Measurements from ENCODE around the gene ACVR1.

The ACVR1 gene

GRCh38 chr2:157825885-157826284, 50.2 kb downstream of the ACVR1 start:
- DNase-seq = no peak

- DNase-seq = no peak
These were observed 53.1 kb downstream of the ACVR1 start for GRCh38 chr2:157822993-157823392.

GRCh38 chr2:157822533-157822932, 53.6 kb downstream of the ACVR1 start:
- no peak for DNase-seq

GRCh38 chr2:157821519-157822131, 54.5 kb downstream of the ACVR1 start:
- no peak for DNase-seq

DNA sequence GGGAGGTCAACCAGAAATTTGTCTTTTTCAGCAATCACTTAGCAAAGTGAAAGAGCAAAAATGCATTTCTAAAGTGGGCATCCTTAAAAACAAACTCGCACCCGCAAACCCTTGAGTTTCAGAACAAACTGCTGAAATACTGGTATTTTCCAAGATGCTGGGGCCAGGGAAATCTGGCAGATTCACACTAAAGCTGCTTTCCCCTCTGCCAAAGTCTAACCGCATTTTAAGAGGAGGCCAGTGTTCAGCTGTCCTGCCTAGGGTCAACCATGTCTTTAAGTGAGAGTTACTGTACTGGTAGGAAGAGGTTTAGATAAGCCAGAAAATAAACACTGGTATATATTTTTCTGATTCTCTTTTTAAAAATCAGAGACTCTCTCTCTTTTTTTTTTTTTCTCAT, 55.9 kb downstream of the ACVR1 start:
- DNase-seq = no peak

DNA sequence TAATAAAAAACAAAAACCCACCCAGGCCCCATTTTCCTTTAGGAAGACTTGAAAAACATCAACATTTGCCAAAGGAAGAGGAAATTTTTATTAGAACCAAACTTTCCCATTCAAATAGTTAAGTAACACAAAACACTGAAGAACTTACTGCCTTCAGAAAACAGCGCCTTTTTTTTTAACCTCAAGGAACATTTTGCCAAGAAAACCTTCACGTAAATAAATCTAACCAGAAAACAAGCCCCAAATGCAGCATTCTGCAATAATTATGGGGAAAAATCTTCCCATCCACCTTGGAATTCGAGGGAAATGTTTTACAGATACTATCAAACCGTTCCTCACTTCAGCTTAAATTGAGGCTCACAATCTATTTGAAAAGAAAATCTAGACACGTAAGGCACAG, 56.4 kb downstream of the ACVR1 start:
- DNase-seq = no peak

DNA sequence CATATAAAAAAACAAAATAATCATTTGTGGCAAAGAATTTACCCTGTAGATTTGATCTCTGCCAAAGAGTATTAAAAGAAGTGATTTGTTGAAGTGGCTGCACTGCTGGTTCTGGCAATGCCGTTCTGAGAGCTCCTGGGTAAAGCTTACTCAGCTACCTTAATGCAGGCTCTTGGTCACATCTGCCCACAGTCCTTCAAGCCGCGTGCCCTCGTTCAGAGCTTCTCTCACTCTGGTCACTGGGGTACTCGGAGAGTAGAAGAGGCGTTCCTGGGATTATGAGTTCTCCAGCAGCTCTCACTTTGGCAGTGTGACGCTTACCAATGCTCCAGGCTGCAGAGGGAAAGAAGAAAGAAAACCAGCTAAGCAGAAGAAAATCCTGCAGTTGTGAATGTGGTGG, 57.9 kb downstream of the ACVR1 start:
- DNase-seq = no peak

DNA sequence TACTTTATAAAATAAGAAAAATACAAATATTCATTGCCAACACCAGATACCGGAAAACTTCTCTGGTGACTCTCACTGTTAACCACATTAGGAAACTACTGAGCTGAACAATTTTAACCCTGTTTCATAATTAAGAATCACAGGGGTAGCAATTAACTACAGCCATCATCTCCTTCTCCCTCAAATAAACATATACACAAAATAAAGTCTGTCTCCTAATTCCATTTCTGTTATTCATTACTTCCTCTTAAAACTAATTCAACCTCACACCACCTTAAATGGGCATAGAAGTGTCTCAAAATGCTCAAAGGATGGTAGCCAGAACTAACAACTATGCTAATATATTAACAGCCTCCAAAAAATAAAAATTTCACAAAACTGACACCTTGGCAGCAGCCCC, 60.7 kb downstream of the ACVR1 start:
- no peak for DNase-seq

DNA sequence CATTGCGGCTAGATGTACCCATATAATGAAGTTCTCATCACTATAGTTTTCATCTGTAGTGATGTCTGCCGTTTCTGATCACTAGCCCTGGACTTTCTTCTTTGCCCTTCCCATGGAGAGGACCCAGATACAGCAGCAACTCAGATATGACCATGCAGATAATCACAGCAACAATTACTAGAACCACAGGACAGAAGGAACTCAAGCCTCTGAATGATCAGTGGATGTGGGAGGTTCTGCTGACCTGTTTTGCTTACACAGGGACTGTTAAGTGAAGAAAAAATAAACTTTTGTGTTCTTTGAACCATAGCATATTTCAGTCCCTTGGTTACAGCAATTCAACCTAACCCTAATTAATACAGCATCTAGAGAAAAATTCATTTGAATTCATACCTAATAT, 62.7 kb downstream of the ACVR1 start:
- DNase-seq = no peak

DNA sequence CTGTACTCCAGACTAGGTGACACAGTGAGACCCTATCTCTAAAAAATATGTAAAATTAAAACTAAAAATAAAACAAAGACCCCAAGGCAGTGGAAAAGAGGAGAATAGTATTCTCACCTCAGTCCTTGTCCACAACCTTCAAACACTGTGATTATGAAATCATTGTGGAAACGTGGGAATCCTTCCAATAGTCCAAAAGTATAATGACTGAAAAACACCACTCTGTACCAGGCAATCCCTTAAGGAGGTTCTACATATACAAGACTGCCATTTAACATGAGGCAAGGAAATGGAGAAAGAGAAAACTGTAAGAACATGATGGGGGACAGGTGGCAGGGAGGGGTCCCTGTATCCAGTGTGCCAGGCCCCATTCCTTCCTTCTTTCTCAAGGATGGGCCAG, 66.1 kb downstream of the ACVR1 start:
- no peak for DNase-seq

DNA sequence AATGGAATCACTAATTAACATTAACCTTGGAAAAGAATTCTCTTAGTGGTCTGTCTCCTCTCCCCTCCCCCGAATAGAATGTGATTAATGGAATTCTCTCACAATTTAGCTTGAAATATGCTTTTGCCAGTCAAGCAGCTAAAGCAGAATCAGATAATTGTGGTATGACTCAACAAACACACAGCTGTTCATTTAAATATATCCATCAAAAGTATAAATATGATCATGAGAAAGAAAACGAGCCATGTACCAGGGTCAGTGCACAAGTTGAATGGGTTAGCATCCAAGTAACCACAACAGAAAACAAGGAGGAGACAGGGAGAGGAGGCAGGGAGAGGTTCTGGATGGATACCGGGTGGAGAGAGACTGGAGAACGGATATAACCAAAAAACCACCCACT, 66.9 kb downstream of the ACVR1 start:
- no peak for DNase-seq

DNA sequence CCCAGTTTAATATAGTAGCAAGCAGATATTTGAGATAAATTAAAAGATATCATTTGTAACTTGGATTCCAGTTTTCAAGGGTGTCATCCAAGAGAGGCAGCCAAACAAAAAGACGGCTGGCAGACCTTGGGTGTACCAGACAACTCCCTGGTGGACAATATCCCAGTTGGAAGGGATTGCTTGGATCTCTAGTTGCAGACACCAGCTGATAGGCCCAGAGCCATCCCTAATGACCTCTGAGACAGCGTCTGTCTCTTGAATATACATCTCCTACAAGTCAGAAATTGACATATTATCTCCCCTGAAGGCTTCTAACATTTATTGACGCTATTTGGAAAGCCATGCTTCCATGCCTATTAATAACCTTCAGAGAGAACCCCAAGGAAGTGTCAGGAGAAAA, 67.7 kb downstream of the ACVR1 start:
- DNase-seq = no peak

DNA sequence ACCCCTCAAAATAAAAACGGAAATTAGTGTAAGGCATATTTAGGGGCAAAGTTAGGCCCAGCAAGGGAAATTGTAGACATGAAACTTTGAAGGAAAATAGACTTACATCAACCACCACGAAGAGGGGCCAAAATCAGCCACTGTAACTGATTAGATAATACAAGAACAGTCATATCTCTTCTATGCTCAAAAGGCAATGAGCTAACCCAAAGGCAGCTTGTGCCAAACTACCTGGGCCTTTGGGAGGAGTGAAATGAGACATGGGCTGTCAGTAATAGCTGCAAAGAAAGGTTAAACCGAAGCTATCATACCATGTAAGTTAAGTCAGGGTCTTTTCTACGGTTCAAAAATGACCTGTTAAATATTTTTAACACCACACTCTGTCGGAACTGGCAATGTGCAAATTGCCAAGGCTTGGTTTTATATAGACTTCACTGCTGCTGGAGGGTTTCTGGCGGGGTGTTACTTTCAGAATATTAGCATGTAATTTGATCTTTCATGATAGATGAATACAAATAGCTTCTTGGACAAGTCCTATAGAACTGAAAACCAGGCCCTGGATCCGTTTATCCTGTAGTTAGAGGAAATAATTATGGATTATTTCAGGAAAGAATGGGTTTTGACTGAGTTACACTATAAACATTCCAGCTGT, 69.6 kb downstream of the ACVR1 start:
- no peak for DNase-seq

DNA sequence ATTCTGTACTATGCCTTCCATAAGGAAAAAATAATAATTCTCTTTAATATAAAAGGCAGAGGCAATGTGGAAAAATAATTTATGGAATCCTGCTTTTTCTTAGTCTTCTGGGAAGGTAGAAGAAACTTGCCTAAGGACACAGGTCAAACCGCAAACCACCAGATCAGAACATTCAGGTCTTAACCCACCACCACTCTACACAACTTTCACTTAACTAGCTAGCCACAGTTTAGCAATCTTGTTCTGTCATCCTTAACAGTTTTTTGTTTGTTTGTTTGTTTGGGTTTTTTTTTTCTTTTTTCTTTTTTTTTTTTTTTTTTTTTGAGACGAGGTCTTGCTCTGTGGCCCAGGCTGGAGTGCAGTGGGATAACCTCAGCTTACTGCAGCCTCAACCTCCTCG, 70.6 kb downstream of the ACVR1 start:
- no peak for DNase-seq

GRCh38 chr2:157804355-157804754, 71.8 kb downstream of the ACVR1 start:
- DNase-seq = no peak

GRCh38 chr2:157803952-157804351, 72.2 kb downstream of the ACVR1 start:
- DNase-seq = no peak

DNA sequence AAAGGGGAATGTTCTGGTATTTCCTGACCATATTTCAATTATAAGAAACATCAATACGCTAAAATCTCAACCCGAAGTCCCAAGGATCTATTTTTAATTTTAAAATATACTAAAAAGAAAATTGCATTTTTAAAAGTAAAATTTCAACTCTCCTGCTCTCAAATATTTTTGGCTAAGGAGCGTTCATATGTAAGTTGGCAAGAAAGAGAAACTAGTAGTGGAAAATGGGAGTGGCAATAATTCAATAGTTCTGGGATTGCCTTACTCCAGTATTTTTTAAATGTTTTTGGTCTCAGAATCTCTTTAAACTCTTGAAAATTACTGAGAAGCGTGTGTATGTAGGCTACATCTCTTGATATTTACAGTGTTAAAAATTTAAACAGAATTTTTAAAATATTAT, 72.7 kb downstream of the ACVR1 start:
- no peak for DNase-seq

DNA sequence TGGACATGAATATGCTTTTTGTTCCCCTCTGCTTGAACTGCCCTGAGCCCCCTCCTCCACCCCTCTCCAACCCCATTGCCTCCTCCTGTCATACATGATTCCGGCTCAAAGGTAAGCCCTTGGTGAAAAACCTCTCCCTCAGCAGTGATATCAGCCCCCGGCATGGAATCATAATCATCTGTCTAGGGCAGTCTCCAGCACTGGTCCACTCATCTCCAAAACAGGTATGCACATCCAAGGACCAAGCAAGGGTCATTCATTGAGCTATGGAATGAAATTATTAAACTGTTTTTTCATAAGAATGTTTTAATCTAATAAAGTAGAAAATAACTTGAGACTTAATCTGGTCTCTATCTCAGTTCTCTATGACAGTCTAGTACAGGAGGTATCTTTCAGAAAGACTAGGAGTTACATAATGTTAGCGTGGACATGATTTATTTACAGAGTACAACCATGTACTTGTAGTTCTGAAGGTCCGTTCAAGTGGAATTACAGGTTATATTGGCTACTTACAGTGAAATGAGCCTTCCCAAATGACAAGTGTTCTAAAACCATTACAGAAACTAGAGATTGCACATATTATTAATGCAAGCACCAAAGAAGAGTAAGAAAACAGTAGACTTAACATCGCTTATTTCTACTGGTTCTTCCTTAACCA, 75.2 kb downstream of the ACVR1 start:
- DNase-seq = no peak

- no peak for DNase-seq
These were observed 83.0 kb downstream of the ACVR1 start for GRCh38 chr2:157793053-157793612.

GRCh38 chr2:157792335-157793052, 83.6 kb downstream of the ACVR1 start:
- no peak for DNase-seq

GRCh38 chr2:157790780-157791179, 85.3 kb downstream of the ACVR1 start:
- no peak for DNase-seq

- no peak for DNase-seq
These were observed 86.1 kb downstream of the ACVR1 start for GRCh38 chr2:157789933-157790511.

GRCh38 chr2:157789256-157789655, 86.9 kb downstream of the ACVR1 start:
- DNase-seq = no peak
